SK-N-SH treated with all-trans-retinoic acid at 6 μM for 48 hours (cell line): ENCODE data around the gene KRT9.
"Not testable (repeated sequence)": the region's sequence is repeated elsewhere in the genome, so short reads cannot be mapped to it uniquely, and the experiment has no call there.

Source experiments
- ATAC-seq: fragments of 200-7000 bp; cut with Tn5 transposase; 3 replicates; pipeline ENCODE4 v1.9.1; 2020; ENCODE audit warnings: mild to moderate bottlenecking, moderate library complexity
- ARNTL ChIP-seq: fragments of 450-650 bp; formaldehyde crosslinking; IDR thresholded peaks from 2 replicates; pipeline ENCODE4 v1.5.0; 2020; ENCODE audit warnings: low read depth, mild to moderate bottlenecking, moderate library complexity, borderline replicate concordance
- CREB5 ChIP-seq: fragments of 250-450 bp; sonication (Bioruptor Pico); IDR thresholded peaks from 2 replicates; pipeline ENCODE4 v1.5.1; 2020; ENCODE audit warnings: low read depth, mild to moderate bottlenecking, moderate library complexity
- CSDC2 ChIP-seq: fragments of 250-450 bp; sonication (Bioruptor Pico); IDR thresholded peaks from 2 replicates; pipeline ENCODE4 v1.5.0; 2020; ENCODE audit warnings: mild to moderate bottlenecking, moderate library complexity
- CSRNP3 ChIP-seq: fragments of 250-450 bp; sonication (Bioruptor Pico); IDR thresholded peaks from 2 replicates; pipeline ENCODE4 v1.5.1; 2021; ENCODE audit warnings: mild to moderate bottlenecking, moderate library complexity
- ESRRG ChIP-seq: fragments of 250-450 bp; sonication (Bioruptor Pico); IDR thresholded peaks from 2 replicates; pipeline ENCODE4 v1.6.1; 2021; ENCODE audit warnings: mild to moderate bottlenecking
- GLIS3 ChIP-seq: fragments of 250-450 bp; sonication (Bioruptor Pico); IDR thresholded peaks from 2 replicates; pipeline ENCODE4 v1.5.0; 2020; ENCODE audit warnings: mild to moderate bottlenecking, moderate library complexity
- OSR1 ChIP-seq: fragments of 250-450 bp; sonication (Bioruptor Pico); IDR thresholded peaks from 2 replicates; pipeline ENCODE4 v1.8.0; 2022; ENCODE audit warnings: moderate library complexity, mild to moderate bottlenecking, inconsistent platforms
- PATZ1 ChIP-seq: fragments of 250-450 bp; sonication (Bioruptor Pico); IDR thresholded peaks from 2 replicates; pipeline ENCODE4 v1.8.0; 2020; ENCODE audit warnings: mild to moderate bottlenecking, moderate library complexity, borderline replicate concordance
- POU6F1 ChIP-seq: fragments of 250-450 bp; sonication (Bioruptor Pico); IDR thresholded peaks from 2 replicates; pipeline ENCODE4 v1.8.0; 2021; ENCODE audit warnings: low read depth, mild to moderate bottlenecking, moderate library complexity, borderline replicate concordance
- PPARA ChIP-seq: fragments of 250-450 bp; sonication (Bioruptor Pico); IDR thresholded peaks from 2 replicates; pipeline ENCODE4 v1.5.0; 2020; ENCODE audit warnings: mild to moderate bottlenecking, borderline replicate concordance
- RARB ChIP-seq: fragments of 250-450 bp; sonication (Bioruptor Pico); IDR thresholded peaks from 2 replicates; pipeline ENCODE4 v1.8.0; 2021; ENCODE audit warnings: mild to moderate bottlenecking, moderate library complexity
- SNAI2 ChIP-seq: fragments of 250-450 bp; sonication (Bioruptor Pico); IDR thresholded peaks from 2 replicates; pipeline ENCODE4 v1.5.0; 2020; ENCODE audit warnings: mild to moderate bottlenecking, moderate library complexity
- TCF4 ChIP-seq: fragments of 250-450 bp; sonication (Bioruptor Pico); IDR thresholded peaks from 2 replicates; pipeline ENCODE4 v1.8.0; 2021; ENCODE audit warnings: mild to moderate bottlenecking, moderate library complexity, borderline replicate concordance
- TOX ChIP-seq: fragments of 250-450 bp; sonication (Bioruptor Pico); IDR thresholded peaks from 2 replicates; pipeline ENCODE4 v1.8.0; 2021; ENCODE audit warnings: mild to moderate bottlenecking, moderate library complexity, borderline replicate concordance
- TSHZ2 ChIP-seq: fragments of 250-450 bp; sonication (Bioruptor Pico); IDR thresholded peaks from 2 replicates; pipeline ENCODE4 v1.5.0; 2020; ENCODE audit warnings: mild to moderate bottlenecking, moderate library complexity
- ZC3H10 ChIP-seq: fragments of 250-450 bp; sonication (Bioruptor Pico); IDR thresholded peaks from 2 replicates; pipeline ENCODE4 v1.5.1; 2021; ENCODE audit warnings: mild to moderate bottlenecking, moderate library complexity
- ZFP3 ChIP-seq: fragments of 250-450 bp; sonication (Bioruptor Pico); IDR thresholded peaks from 2 replicates; pipeline ENCODE4 v1.5.0; 2020; ENCODE audit warnings: mild to moderate bottlenecking, moderate library complexity
- ZFP30 ChIP-seq: fragments of 450-650 bp; formaldehyde crosslinking; IDR thresholded peaks from 2 replicates; pipeline ENCODE4 v1.5.0; 2022; ENCODE audit warnings: mild to moderate bottlenecking, moderate library complexity
- ZNF565 ChIP-seq: fragments of 450-650 bp; formaldehyde crosslinking; conservative IDR thresholded peaks from 2 replicates; pipeline ENCODE4 v1.5.0; 2020; ENCODE audit warnings: low read depth, mild to moderate bottlenecking, moderate library complexity
- ZNF70 ChIP-seq: fragments of 450-650 bp; formaldehyde crosslinking; IDR thresholded peaks from 2 replicates; pipeline ENCODE4 v1.5.0; 2020; ENCODE audit warnings: mild to moderate bottlenecking, moderate library complexity

KRT9 gene

GRCh38 chr17:41583137-41584127 is 11.6 kb upstream of the KRT9 start:
- TF ChIP-seq ESRRG (CRISPR knock-in tag) (no peak), PATZ1 (no peak), TSHZ2 (CRISPR knock-in tag) (no peak), ARNTL (CRISPR knock-in tag) (no peak), SNAI2 (CRISPR knock-in tag) (no peak), OSR1 (CRISPR knock-in tag) (no peak), ZNF70 (CRISPR knock-in tag) (no peak), ZFP3 (CRISPR knock-in tag) (no peak)
- no peak for ATAC-seq

- ATAC-seq = not testable (repeated sequence)
Observed at GRCh38 chr17:41582061-41582968, 10.5 kb upstream of the KRT9 start.

- no peak for ATAC-seq
- TF ChIP-seq CSDC2 (CRISPR knock-in tag) (no peak), TCF4 (CRISPR knock-in tag) (no peak), TOX (CRISPR knock-in tag) (no peak), ZNF565 (no peak), ZNF70 (CRISPR knock-in tag) (no peak), ARNTL (CRISPR knock-in tag) (no peak), ZFP30 (CRISPR knock-in tag) (no peak), RARB (CRISPR knock-in tag) (no peak), PPARA (CRISPR knock-in tag) (no peak), ZC3H10 (CRISPR knock-in tag) (no peak), OSR1 (CRISPR knock-in tag) (no peak), ESRRG (CRISPR knock-in tag) (no peak), ZFP3 (CRISPR knock-in tag) (no peak), POU6F1 (no peak), CREB5 (no peak), GLIS3 (CRISPR knock-in tag) (no peak), TSHZ2 (CRISPR knock-in tag) (no peak), SNAI2 (CRISPR knock-in tag) (no peak), CSRNP3 (no peak)
Observed at GRCh38 chr17:41581366-41582060, 9.7 kb upstream of the KRT9 start.
